Stimulated activated CD4-positive, alpha-beta T cell treated with anti-CD3 and anti-CD28 coated beads, Interleukin-4, amount 100 ng/mL, for 24 hours (primary cell): ENCODE data around the gene ODF2L.

ENCODE experiments used
- DNase-seq: peaks from one replicate; pipeline ENCODE4 v3.0.0-alpha.2; 2020

ODF2L gene

GRCh38 chr1:86303041-86303690, 93.0 kb downstream of the ODF2L start:
- no peak for DNase-seq
